Measurements from ENCODE around the gene MOGAT3.
"Not testable (repeated sequence)": the region's sequence is repeated elsewhere in the genome, so short reads cannot be mapped to it uniquely, and the experiment has no call there.

MOGAT3 gene

GRCh38 chr7:101203740-101204738 lies 3.2 kb upstream of the MOGAT3 start:
- DNase-seq = not testable (repeated sequence)

DNA sequence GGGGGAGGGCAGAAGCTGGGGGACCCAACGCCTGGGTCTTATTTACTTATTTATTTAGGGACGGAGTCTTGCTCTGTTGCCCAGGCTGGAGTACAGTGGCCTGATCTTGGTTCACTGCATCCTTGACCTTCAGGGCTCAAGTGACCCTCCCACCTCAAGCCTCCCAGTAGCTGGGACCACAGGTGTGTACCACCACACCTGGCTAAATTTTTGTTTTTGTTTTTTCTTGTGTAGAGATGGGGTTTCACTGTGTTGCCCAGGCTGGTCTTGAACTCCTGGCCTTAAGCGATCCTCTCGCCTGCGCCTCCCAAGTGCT lies 1.7 kb upstream of the MOGAT3 start:
- no peak for DNase-seq

DNA sequence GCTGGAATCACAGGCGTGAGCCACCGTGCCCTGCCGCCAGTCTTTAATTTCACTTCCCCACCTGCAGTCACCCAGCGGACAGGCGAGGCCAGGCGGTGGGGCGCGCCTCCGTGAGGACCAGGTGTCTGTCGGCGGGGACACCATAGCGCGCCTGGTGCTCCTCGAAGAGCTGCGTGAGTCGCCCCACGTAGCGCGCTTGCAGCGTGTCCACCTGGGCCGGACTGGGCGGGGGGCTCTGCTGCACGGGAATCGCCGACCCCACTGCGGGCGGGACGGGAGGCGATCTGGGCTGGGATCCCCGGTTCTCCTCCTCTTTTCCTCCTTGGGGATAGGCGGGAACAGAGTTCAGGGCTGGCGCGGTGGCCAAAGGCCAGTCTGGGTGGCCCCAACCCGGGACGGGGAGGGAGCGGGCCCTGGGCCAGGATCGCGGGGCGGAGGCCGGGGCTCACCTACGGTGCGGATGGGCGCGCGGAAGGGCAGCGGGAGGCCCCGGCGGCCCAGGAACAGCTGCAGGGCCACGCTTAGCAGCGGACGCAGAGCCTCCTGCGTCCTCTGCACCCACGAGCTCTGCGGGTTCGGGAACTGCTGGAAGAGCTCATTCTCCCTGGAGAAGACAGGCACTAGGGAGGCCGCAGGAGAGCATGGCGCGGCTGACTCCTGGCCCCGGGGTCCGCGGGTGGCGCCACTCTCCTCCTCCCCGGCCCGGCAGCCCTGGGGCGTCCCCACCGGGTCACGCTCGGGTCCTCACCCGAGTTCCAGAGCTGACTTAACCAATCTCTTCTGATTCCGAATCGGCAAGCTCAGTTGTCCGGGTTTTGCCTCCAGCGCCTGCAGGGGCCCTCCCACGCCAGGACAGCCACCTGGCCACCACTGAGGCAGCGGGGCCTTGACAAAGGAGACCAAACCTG lies 1.1 kb upstream of the MOGAT3 start:
- DNase-seq = no peak

DNA sequence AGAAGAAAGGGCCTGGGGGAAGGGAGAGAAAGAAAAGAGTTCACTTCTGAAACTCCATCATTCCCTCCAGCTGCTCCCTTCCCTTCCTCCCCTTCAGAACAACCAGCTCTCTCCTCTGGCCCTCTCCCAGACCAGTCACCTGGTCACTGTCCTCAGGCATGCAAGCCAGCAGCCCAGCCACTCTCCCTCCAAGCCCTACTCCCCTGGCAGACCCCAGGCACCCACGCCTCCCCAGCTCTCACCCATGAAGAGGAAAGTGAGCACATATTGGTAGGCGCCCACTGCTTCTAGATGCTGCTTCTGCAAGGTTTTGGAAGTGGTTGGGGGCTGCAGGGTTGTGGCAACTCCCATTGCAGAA lies 353 bp downstream of the MOGAT3 start:
- no peak for DNase-seq

- DNase-seq = not testable (repeated sequence)
These were observed 1.3 kb downstream of the MOGAT3 start for GRCh38 chr7:101199522-101199921.

DNA sequence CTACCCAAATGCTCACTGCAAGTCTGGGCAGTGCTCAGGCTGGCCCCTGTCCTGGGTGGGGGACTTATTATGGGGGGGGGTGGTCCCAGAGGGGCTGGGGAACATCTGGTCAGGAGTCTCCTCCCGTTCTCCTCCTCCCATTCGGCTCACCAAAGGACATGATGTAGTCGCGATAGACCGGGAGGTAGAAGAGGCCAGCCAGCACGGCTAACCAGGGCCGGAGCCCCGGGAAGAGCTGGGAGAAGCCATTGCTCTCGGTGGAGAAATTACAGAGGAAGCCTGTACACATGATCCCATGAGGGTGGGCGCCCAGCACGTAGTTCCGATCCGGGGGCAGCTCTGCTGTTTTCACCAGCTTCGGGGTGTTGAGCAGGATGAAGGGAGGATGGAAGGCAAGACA lies 2.4 kb downstream of the MOGAT3 start:
- DNase-seq = no peak

DNA sequence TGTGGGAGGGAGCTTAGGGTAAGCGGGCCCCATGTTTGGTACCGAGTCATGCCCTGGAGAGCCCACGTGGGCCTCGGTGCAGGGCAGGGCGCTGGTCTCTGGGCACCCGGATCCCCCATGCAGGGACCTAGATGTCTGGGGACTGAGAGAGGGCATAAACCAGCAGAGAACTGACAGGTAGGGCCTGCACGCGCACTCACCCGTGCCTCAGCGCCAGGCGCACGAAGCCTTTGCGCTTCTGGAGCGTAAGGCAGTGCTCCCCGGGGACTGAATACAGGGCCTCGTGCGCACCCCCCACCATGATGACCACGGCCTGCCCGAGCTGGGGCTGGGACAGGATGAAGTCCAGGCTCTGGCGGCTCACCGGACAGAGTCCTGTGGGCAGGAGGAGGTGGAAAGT lies 2.8 kb downstream of the MOGAT3 start:
- no peak for DNase-seq

DNA sequence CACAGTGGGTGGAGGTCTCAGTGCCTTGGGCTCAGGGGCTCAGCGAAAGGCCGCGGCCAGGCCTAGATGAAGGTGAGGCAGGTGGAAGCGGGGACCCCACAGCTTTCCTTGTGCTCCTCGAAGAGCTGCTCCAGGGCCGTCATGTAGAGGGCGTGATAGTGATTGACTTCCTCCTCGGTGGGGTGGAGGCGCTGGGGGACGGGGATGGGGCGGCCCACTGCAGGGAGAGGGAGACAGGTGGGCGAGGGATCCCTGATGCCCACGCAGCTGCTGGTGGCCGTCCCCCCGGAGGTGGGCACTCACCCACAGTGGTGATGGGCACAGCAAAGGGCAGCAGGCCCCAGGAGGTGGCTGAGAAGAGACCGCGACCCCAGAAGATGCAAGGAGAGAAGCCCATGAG lies 5.0 kb downstream of the MOGAT3 start:
- DNase-seq = no peak

- no peak for DNase-seq
These were observed 11.7 kb downstream of the MOGAT3 start for GRCh38 chr7:101189109-101189508.

DNA sequence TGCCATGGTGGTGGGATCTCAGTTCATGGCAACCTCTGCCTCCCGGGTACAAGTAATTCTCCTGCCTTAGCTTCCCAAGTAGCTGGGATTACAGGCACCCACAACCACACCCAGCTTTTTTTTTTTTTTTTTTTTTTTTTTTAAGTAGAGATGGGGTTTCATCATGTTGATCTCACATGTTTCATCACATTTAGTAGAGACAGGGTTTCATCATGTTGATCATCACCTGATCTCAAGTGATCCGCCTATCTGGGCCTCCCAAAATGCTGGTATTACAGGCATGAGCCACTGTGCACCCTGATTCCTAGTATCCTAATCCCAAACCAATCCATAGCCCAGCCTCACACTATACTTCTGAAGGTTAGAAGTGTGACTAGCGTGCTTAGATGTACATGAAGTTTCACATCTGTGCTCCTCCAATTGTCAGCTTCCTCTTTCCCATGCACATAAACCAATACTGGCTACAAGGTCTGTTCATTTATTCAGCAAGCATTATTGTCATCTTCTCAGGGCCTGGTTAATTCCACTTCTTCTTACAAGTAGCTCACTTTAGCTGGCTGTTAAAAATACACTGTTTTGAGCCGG lies 13.9 kb downstream of the MOGAT3 start:
- DNase-seq = no peak

DNA sequence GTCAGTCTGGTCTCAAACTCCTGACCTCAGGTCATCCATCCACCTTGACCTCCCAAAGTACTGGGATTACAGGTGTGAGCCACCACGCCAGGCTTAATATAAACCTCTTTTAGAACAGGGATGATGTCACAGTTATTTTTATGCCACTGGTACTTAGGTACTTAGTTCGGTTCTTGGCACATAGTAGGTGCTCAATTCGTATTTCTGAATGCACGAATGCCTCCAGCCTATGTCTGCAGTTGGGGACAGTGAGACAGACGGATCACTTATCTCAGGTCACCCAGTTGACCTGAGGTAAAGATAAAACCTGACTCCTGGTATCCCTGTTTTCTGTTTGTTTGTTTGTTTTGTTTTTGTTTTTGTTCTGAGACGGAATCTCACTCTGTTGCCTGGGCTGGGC lies 14.6 kb downstream of the MOGAT3 start:
- no peak for DNase-seq

- DNase-seq = no peak
These were observed 15.5 kb downstream of the MOGAT3 start for GRCh38 chr7:101185258-101185839.

DNA sequence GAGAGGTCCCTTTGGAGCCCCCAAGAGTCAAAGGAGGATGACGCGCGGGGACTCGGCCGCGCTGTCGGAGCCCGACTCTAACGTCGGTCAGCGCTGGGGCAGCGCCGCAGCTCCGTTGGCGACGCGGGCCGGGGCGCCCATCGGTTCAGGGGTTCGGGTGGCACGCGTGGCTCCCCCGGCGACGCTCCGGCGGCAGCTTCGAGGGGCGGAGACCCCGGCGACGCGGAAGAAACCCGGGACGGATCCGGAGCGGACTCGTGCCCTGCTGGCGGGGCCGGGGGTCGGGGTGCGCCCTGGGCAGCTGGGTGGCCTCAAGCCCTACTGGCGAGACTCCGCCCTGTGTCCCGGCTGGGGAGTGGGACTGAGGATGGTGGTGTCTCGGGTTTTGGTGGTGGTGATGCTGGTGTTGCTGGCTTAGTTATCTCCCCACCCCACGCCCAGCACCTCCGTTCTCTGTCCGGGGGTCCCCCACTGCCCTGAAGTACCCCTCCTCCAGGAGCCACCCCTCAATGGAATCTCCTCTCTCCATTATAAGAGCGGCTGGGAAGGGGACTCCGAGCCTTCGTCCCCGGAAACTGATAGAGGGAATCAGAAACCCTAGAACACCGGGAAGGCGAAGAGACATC lies 20.6 kb downstream of the MOGAT3 start, which contains the start of gene NAT16:
TSS of gene NAT16 (minus strand) at position 164 of the 626 bp plus-strand sequence. CDS start 5,486 bp downstream, outside the sequence.
- DNase-seq = no peak

DNA sequence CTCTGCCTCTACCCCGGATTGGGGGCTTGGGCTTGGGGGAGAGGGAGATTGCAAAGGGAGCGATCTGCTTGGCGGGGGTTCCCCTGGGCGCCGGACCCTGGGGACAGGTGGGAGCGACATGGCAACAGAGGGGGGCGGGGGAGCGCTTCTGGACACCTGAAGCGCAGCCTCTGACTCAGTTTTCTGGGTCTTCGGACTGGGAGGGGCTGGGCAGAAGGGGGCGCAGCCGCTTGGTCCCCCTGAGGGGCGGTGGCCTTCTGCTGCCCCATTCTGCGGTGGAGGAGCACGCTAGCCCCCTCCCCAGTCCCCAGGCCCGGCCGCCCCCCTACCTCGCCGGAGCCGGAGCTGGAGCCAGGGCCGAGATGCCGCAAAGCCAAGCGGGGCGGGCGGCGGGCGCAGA lies 21.1 kb downstream of the MOGAT3 start:
- DNase-seq = no peak

DNA sequence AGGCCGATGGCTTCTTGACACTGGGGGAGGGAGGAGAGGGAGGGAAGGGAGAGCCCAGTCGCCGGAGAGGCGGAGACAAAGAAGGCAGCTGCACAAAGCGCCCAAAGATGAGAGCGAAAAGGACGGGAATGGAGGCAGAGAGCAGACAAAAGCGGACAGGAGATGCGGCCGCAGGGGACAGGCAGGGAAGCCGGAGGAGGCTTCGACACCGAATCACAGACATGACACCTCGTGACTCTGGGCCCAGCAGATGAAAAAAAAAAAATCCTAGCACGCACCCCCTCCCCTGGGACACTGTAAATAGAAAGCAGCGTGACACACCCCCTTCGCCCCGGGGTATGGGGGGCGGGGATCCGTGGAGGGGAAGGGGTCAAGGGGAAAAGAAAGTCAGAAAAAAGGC lies 21.7 kb downstream of the MOGAT3 start:
- no peak for DNase-seq

DNA sequence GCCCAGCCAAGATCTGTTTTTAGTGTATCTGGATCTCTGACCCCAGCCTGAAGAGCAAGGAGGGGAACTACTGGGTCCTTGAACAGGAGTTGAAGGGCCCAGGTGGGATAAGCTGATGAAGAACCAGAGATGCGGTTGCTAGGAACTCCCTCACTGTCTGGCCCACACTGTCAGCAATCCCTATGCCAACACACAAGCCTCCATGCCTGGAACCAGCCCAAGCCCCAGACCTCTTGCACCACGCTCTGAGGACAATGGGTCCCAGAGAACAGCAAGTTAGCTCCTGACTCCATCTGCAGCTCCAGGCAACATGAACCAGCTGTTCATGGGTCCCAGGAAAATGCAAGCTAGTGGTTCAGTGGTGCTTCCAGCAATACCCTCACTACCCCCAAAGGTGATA lies 23.2 kb downstream of the MOGAT3 start:
- no peak for DNase-seq

GRCh38 chr7:101175664-101176063 lies 25.2 kb downstream of the MOGAT3 start:
- no peak for DNase-seq

- no peak for DNase-seq
These were observed 26.4 kb downstream of the MOGAT3 start for GRCh38 chr7:101174322-101174854.

DNA sequence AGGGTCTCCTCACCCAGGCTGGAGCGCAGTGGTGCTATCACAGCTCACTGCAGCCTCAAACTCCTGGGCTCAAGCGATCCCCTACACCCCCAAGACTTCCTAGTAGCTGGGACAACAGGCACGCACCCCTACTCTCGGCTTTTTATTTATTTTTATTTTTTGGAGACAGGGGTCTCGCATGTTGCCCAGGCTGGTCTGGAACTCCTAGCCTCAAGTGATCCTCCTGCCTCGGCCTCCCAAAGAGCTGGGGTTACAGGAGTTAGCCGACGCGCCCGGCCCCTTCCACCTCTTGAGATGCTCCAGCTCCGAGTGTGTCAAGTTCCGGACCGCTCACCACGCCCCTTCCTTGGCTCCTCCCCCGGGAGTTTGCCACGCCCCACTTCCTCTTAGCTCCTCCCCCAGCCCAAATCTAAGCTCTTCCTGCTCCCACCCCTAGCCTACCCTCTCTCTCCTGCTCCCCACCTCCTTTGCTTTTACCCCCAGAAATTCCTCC lies 27.0 kb downstream of the MOGAT3 start:
- no peak for DNase-seq

DNA sequence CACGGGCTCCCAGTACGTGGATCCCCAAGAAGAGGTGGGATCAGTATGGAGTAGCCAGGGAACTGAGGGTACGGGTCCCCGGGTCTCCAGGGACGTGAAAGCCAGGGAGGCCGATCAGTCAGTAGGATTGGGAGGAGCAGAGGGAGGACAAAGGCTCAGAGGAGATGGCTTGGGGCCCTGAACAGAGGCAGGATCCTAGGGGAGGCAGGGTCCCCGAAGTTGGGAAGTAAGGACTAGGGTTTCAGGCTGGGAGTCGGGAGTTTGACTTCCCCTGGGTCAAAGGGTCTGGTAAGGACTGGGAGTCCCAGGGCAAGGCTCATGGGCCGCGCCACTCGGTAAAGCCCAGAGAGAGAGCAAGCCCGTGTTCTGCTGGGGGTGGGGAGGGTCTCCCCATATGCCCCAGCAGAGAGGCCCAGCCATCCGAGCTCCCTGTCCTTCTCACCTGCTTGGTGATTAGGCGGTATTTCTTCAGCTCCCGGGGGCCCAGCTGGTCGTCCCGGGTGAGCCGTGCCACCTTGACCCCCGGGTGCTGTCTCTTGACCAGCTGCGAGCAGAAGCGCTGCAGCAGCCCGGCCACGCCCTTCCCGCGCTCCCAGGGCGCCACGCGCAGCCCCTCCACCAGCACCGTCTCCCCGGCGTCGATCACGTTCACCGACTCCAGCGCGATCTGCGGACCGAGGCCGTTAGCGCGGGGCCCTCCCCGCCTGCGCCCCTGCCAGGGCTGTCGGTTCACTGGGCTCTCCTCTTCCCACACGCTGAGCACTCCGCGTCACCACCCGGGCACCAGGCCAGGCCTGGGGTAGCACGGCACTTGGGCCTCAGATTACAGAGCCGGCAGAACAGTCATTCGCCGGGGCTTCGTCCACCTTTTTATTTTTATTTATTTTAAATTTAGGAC lies 27.7 kb downstream of the MOGAT3 start:
- peak; percentile 45 for DNase-seq

All from fibroblast of skin of abdomen (primary cell).